HCEC 1CT (cell line): Measurements from ENCODE around the gene ZMPSTE24.
A peak's percentile ranks its signal among the peaks of the same experiment; 100 is the strongest.

Experiments used
- DNase-seq: peaks from one replicate; pipeline ENCODE4 v3.0.0-alpha.2; 2017

Gene ZMPSTE24

GRCh38 chr1:40265298-40265697 is 7.3 kb downstream of the ZMPSTE24 start:
- DNase-seq, result no peak

- DNase-seq, result no peak
Measured at GRCh38 chr1:40265919-40266318, 7.9 kb downstream of the ZMPSTE24 start.

GRCh38 chr1:40266786-40267535 is 8.9 kb downstream of the ZMPSTE24 start:
- no peak for DNase-seq

GRCh38 chr1:40267767-40268187 is 9.7 kb downstream of the ZMPSTE24 start:
- peak; percentile 66 for DNase-seq

- no peak for DNase-seq
Measured at GRCh38 chr1:40268211-40268610, 10.2 kb downstream of the ZMPSTE24 start.

- DNase-seq, result peak; percentile 49
Measured at GRCh38 chr1:40270152-40270834, 12.3 kb downstream of the ZMPSTE24 start.

GRCh38 chr1:40272653-40273213 is 14.7 kb downstream of the ZMPSTE24 start:
- DNase-seq, result no peak

- DNase-seq, result no peak
Measured at GRCh38 chr1:40273547-40274166, 15.6 kb downstream of the ZMPSTE24 start.

- no peak for DNase-seq
Measured at GRCh38 chr1:40274331-40274730, 16.3 kb downstream of the ZMPSTE24 start.

GRCh38 chr1:40276122-40276521 is 18.1 kb downstream of the ZMPSTE24 start:
- DNase-seq, result no peak

- DNase-seq, result no peak
Measured at GRCh38 chr1:40281853-40282252, 23.8 kb downstream of the ZMPSTE24 start.

- DNase-seq, result no peak
Measured at GRCh38 chr1:40291293-40291692, 33.3 kb downstream of the ZMPSTE24 start.

GRCh38 chr1:40299366-40300248 is 41.6 kb downstream of the ZMPSTE24 start:
- DNase-seq, result no peak

GRCh38 chr1:40300249-40300567 is 42.2 kb downstream of the ZMPSTE24 start:
- DNase-seq, result no peak

GRCh38 chr1:40300651-40301050 is 42.6 kb downstream of the ZMPSTE24 start:
- DNase-seq, result no peak

- no peak for DNase-seq
Measured at GRCh38 chr1:40301066-40301465, 43.0 kb downstream of the ZMPSTE24 start.

- no peak for DNase-seq
Measured at GRCh38 chr1:40301541-40302299, 43.7 kb downstream of the ZMPSTE24 start.

- no peak for DNase-seq
Measured at GRCh38 chr1:40302475-40302874, 44.4 kb downstream of the ZMPSTE24 start.

- no peak for DNase-seq
Measured at GRCh38 chr1:40303051-40303771, 45.2 kb downstream of the ZMPSTE24 start.

GRCh38 chr1:40303790-40304189 is 45.8 kb downstream of the ZMPSTE24 start:
- no peak for DNase-seq

- DNase-seq, result peak; percentile 13
Measured at GRCh38 chr1:40305451-40305850, 47.4 kb downstream of the ZMPSTE24 start.
